H9 (cell line): ENCODE measurements around the gene ADGRG1. TPM values are rescaled to one million over a fixed set of nuclear protein-coding genes. Genes with fewer than 3 reads are reported as not detected.

Experiments used
- DNase-seq: peaks from one replicate; pipeline ENCODE4 v3.0.0-alpha.2; 2017
- H2AFZ ChIP-seq: one replicate; pipeline ENCODE4 v1.6.1; 2013; ENCODE audit warnings: mild to moderate bottlenecking, low read length, control low read depth, moderate library complexity
- H2AK5ac ChIP-seq: 2 replicates; pipeline ENCODE4 v1.6.1; 2013; ENCODE audit warnings: low read length, control low read depth, mixed read lengths; ENCODE audit not compliant: insufficient read length
- H2BK120ac ChIP-seq: one replicate; pipeline ENCODE4 v1.6.1; 2013; ENCODE audit warnings: low read depth, mild to moderate bottlenecking, low read length, control low read depth, inconsistent platforms; ENCODE audit not compliant: poor library complexity, severe bottlenecking
- H2BK12ac ChIP-seq: 2 replicates; pipeline ENCODE4 v1.6.1; 2013; ENCODE audit warnings: low read length, control low read depth, mixed read lengths, low read depth; ENCODE audit not compliant: insufficient read length
- H2BK15ac ChIP-seq: 2 replicates; pipeline ENCODE4 v1.6.1; 2013; ENCODE audit warnings: low read depth, low read length, control low read depth
- H2BK20ac ChIP-seq: one replicate; pipeline ENCODE4 v1.6.1; 2013; ENCODE audit warnings: low read depth, mild to moderate bottlenecking, low read length, control low read depth, inconsistent platforms; ENCODE audit not compliant: poor library complexity, severe bottlenecking
- H2BK5ac ChIP-seq: 2 replicates; pipeline ENCODE4 v1.6.1; 2013; ENCODE audit warnings: low read length, control low read depth, mixed read lengths; ENCODE audit not compliant: insufficient read length
- H3K14ac ChIP-seq: 2 replicates; pipeline ENCODE4 v1.6.1; 2013; ENCODE audit warnings: low read length, control low read depth; ENCODE audit not compliant: insufficient read depth
- H3K18ac ChIP-seq: 2 replicates; pipeline ENCODE4 v1.6.1; 2013; ENCODE audit warnings: low read depth, mild to moderate bottlenecking, mixed read lengths, low read length, control low read depth; ENCODE audit not compliant: insufficient read length
- H3K23ac ChIP-seq: 2 replicates; pipeline ENCODE4 v1.6.1; 2013; ENCODE audit warnings: low read length, control low read depth, mixed read lengths, low read depth; ENCODE audit not compliant: insufficient read length
- H3K23me2 ChIP-seq: 2 replicates; pipeline ENCODE4 v1.6.1; 2013; ENCODE audit warnings: low read depth, mild to moderate bottlenecking, mixed read lengths, low read length, control low read depth; ENCODE audit not compliant: insufficient read length, poor library complexity, severe bottlenecking
- H3K27ac ChIP-seq: 2 replicates; pipeline ENCODE4 v1.5.1; 2013; ENCODE audit warnings: low read length, control low read depth, mixed read lengths, low read depth; ENCODE audit not compliant: insufficient read length
- H3K27me3 ChIP-seq: 2 replicates; pipeline ENCODE4 v1.6.1; 2013; ENCODE audit warnings: low read length, control low read depth, inconsistent platforms; ENCODE audit not compliant: insufficient read depth
- H3K4ac ChIP-seq: 2 replicates; pipeline ENCODE4 v1.6.1; 2013; ENCODE audit warnings: low read depth, mild to moderate bottlenecking, control low read depth, inconsistent platforms, low read length, moderate library complexity
- H3K4me1 ChIP-seq: 2 replicates; pipeline ENCODE4 v1.6.1; 2013; ENCODE audit warnings: low read length, control low read depth, inconsistent platforms; ENCODE audit not compliant: insufficient read depth
- H3K4me2 ChIP-seq: 2 replicates; pipeline ENCODE4 v1.6.1; 2013; ENCODE audit warnings: low read length, control low read depth, mixed read lengths; ENCODE audit not compliant: insufficient read length, insufficient read depth
- H3K56ac ChIP-seq: 2 replicates; pipeline ENCODE4 v1.6.1; 2013; ENCODE audit warnings: low read depth, mild to moderate bottlenecking, mixed read lengths, low read length, control low read depth; ENCODE audit not compliant: insufficient read length
- H3K79me1 ChIP-seq: 2 replicates; pipeline ENCODE4 v1.6.1; 2013; ENCODE audit warnings: low read depth, mild to moderate bottlenecking, moderate library complexity, low read length, control low read depth, inconsistent platforms; ENCODE audit not compliant: insufficient read depth, poor library complexity, severe bottlenecking
- H3K79me2 ChIP-seq: 2 replicates; pipeline ENCODE4 v1.6.1; 2013; ENCODE audit warnings: low read length, control low read depth, inconsistent platforms; ENCODE audit not compliant: insufficient read depth
- H3K9ac ChIP-seq: 2 replicates; pipeline ENCODE4 v1.6.1; 2013; ENCODE audit warnings: low read length, control low read depth, mixed read lengths; ENCODE audit not compliant: insufficient read length; ENCODE audit errors: extremely low read depth
- H3K9me3 ChIP-seq: one replicate; pipeline ENCODE4 v1.6.1; 2013; ENCODE audit warnings: low read depth, low read length, inconsistent platforms; ENCODE audit not compliant: control insufficient read depth
- H3T11ph ChIP-seq: one replicate; pipeline ENCODE4 v1.6.1; 2013; ENCODE audit warnings: mild to moderate bottlenecking, low read length, control low read depth, inconsistent platforms
- H4K20me1 ChIP-seq: one replicate; pipeline ENCODE4 v1.6.1; 2013; ENCODE audit not compliant: control insufficient read depth, insufficient read length, insufficient read depth
- H4K5ac ChIP-seq: 2 replicates; pipeline ENCODE4 v1.6.1; 2013; ENCODE audit warnings: low read depth, mild to moderate bottlenecking, mixed read lengths, low read length, control low read depth; ENCODE audit not compliant: insufficient read length
- H4K8ac ChIP-seq: replicated peaks from 2 replicates; pipeline ENCODE4 v1.6.1; 2013; ENCODE audit warnings: low read length, control low read depth, mixed read lengths, low read depth; ENCODE audit not compliant: insufficient read length
- H4K91ac ChIP-seq: 2 replicates; pipeline ENCODE4 v1.6.1; 2013; ENCODE audit warnings: low read depth, mild to moderate bottlenecking, moderate library complexity, mixed read lengths, low read length, control low read depth; ENCODE audit not compliant: insufficient read length
- H3K27ac Mint-ChIP-seq, 3 experiments: 2 replicates in 2 of 3; 3 replicates in 1 of 3; pipeline ENCODE4 v1.8.0; 2020 to 2021; ENCODE audit warnings: mixed read lengths in 3 of 3, mild to moderate bottlenecking in 1 of 3, moderate library complexity in 1 of 3
- H3K27me3 Mint-ChIP-seq: 2 replicates; pipeline ENCODE4 v1.8.0; 2021; ENCODE audit warnings: low read depth, mild to moderate bottlenecking, moderate library complexity, mixed read lengths
- H3K36me3 Mint-ChIP-seq, 3 experiments: 2 replicates in 2 of 3; 3 replicates in 1 of 3; pipeline ENCODE4 v1.8.0; 2020 to 2021; ENCODE audit warnings: low read depth in 3 of 3, mixed read lengths in 3 of 3; ENCODE audit not compliant: insufficient read depth in 1 of 3
- H3K4me1 Mint-ChIP-seq, 2 experiments: 2 replicates each; pipeline ENCODE4 v1.8.0; 2020; ENCODE audit warnings: mixed read lengths in 2 of 2
- H3K4me3 Mint-ChIP-seq, 2 experiments: 2 replicates in 1 of 2; 3 replicates in 1 of 2; pipeline ENCODE4 v1.8.0; 2020 to 2021; ENCODE audit warnings: mild to moderate bottlenecking in 2 of 2, mixed read lengths in 2 of 2, moderate library complexity in 1 of 2
- H3K9me3 Mint-ChIP-seq, 2 experiments: 2 replicates in 1 of 2; 3 replicates in 1 of 2; pipeline ENCODE4 v1.8.0; 2020; ENCODE audit warnings: mild to moderate bottlenecking in 2 of 2, mixed read lengths in 2 of 2, moderate library complexity in 1 of 2
- CTCF ChIP-seq: fragments of 200-600 bp; sonication (generic); conservative IDR thresholded peaks from 3 replicates; pipeline ENCODE4 v1.8.0; 2021; ENCODE audit warnings: antibody characterized with exemption, mild to moderate bottlenecking
- WGBS: extraction: QIAGEN DNeasy Blood & Tissue Kit; methylation state at CpG from one replicate; pipeline ENCODE4 v1.1.7; 2013; ENCODE audit warnings: missing lambda C conversion rate, low lambda C conversion rate, mixed read lengths; ENCODE audit not compliant: insufficient read length; ENCODE audit errors: extremely low coverage; 5-methylcytosine and 5-hydroxymethylcytosine counted together
- total RNA-seq: library from RNA; stranded (reverse); gene quantifications from 2 replicates; pipeline ENCODE4 v1.2.1, GENCODE V29; 2021

The ADGRG1 gene
- total RNA-seq, 1 experiment from 2014 or later = 1.1 TPM

DNA sequence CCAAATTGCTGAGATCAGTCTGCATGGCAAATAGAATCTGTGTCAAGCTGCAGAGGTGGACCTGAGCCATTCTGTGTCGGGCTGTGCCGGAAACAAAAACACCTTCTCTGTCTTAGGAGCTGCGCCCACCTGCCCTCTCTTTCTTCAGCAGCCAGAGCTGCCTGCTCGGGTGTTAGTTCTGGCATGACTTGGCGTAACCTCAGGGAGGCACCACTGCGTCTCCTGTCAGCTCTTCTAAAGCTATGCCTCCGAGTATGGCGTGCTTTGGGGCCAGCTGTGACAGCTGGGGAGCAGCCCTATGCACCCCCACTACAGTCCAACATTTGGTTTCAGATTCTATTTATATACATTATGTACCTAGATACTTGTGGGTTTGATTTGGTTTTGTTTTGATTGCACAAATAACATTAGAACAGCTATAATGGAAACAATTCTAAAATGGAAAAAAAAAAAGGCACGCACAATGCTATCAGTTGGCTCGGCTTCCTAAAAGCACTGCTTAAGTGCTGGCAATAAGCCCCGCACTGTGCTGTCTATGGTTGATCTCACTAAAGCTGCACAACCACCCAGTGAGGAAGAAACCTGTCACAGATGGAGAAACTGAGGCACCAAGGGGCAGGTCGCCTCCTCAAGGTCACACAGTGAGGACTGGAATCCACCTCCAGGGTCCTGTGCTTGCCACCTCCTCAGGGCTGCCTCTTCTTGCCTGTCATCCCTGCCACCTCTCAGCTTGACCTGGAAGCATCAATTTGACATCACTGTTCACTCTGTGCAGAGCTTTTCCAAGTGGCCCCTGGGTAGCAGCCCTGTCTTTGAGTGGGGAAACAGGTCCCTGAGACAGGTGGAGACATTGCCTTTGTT, 18.7 kb upstream of the ADGRG1 start:
- DNase-seq = peak; percentile 30

More for the DNA sequence above, 18.7 kb upstream of the ADGRG1 start:
- Histone ChIP-seq H3T11ph (no peak overlapping the region), H2BK12ac (no peak overlapping the region), H3K4me2 (no peak overlapping the region), H3K18ac (no peak overlapping the region), H3K79me2 (no peaks in the 10 kb centered on the region), H3K27me3 (no peaks in the 10 kb centered on the region), H3K4me1 (no peaks in the 10 kb centered on the region), H3K23ac (no peak overlapping the region), H3K9me3 (no peaks in the 10 kb centered on the region), H2AFZ (no peak overlapping the region), H2BK20ac (no peak overlapping the region), H3K14ac (no peak overlapping the region), H3K79me1 (no peaks in the 10 kb centered on the region), H4K8ac (no peak overlapping the region), H3K27ac (no peak overlapping the region), H4K5ac (no peak overlapping the region), H3K4ac (no peak overlapping the region), H3K23me2 (no peaks in the 10 kb centered on the region), H3K9ac (no peak overlapping the region), H3K56ac (no peak overlapping the region), H4K91ac (no peak overlapping the region), H2BK120ac (no peak overlapping the region), H2AK5ac (no peak overlapping the region), H2BK15ac (no peak overlapping the region), H2BK5ac (no peak overlapping the region), H4K20me1 (no peaks in the 10 kb centered on the region)
- WGBS = no CpG with 5 or more reads among the region's 12 CpGs
- Mint-ChIP-seq H3K36me3 (no peaks in the 10 kb centered on the region), H3K4me3 (no peak overlapping the region), H3K9me3 (no peaks in the 10 kb centered on the region), H3K27ac (no peak overlapping the region; a peak in 1 of 7 replicates), H3K27me3 (peaks cover 5% of the 10 kb centered on the region), H3K4me1 (peaks cover 4 to 16% of the 10 kb centered on the region in 2 experiments; a peak in 2 of 4 replicates)
- TF ChIP-seq CTCF = no peak
